K562 (cell line): ENCODE results near the gene CBFA2T3. TPM values are rescaled to one million over a fixed set of nuclear protein-coding genes. Genes with fewer than 3 reads are reported as not detected.

Experiments used
- HIVEP1 ChIP-seq: fragments of 250-450 bp; sonication (Bioruptor Pico); IDR thresholded peaks from 2 replicates; pipeline ENCODE4 v1.4.0; 2020; ENCODE audit warnings: mild to moderate bottlenecking
- KDM2B ChIP-seq: fragments of 250-450 bp; sonication (Bioruptor Pico); IDR thresholded peaks from 2 replicates; pipeline ENCODE4 v1.8.0; 2021; ENCODE audit warnings: mild to moderate bottlenecking, moderate library complexity
- MYNN ChIP-seq, 2 experiments: sonication (generic); formaldehyde crosslinking in 1 of 2; IDR thresholded peaks; 2 replicates each; pipeline versions ENCODE4 v1.5.0 to v1.6.1; 2016 to 2020; ENCODE audit warnings: antibody characterized with exemption in 1 of 2, missing genetic modification reagents in 1 of 2
- NR3C1 ChIP-seq: sonication (generic); formaldehyde crosslinking; IDR thresholded peaks from 2 replicates; pipeline ENCODE4 v1.8.1; 2022; ENCODE audit warnings: missing genetic modification reagents
- PRPF4 ChIP-seq: fragments of 200-400 bp; formaldehyde crosslinking; IDR thresholded peaks from one replicate; pipeline ENCODE4 v1.6.1; 2017; ENCODE audit warnings: low read length, low read depth, mild to moderate bottlenecking; ENCODE audit not compliant: insufficient read depth, poor library complexity, severe bottlenecking
- TEAD1 ChIP-seq, 2 experiments: fragments of 450-650 bp in 1 of 2; sonication (generic) in 1 of 2; formaldehyde crosslinking; IDR thresholded peaks; 2 replicates each; pipeline versions ENCODE4 v1.4.0 to v1.8.0; 2020 to 2022; ENCODE audit warnings: mild to moderate bottlenecking in 2 of 2, missing genetic modification reagents in 1 of 2
- ZBTB8A ChIP-seq: fragments of 450-650 bp; IDR thresholded peaks from 2 replicates; pipeline ENCODE4 v1.6.1; 2018; ENCODE audit warnings: mild to moderate bottlenecking, moderate library complexity; ENCODE audit not compliant: partially characterized antibody
- ZNF174 ChIP-seq: fragments of 250-450 bp; sonication (Bioruptor Pico); IDR thresholded peaks from 2 replicates; pipeline ENCODE4 v1.4.0; 2020; ENCODE audit warnings: mild to moderate bottlenecking
- ZNF584 ChIP-seq: fragments of 200-800 bp; sonication (Bioruptor generic); IDR thresholded peaks from 2 replicates; pipeline ENCODE4 v1.6.1; 2016; ENCODE audit warnings: low read depth, mild to moderate bottlenecking, missing genetic modification characterization, missing compliant biosample characterization
- polyA plus RNA-seq, 8 experiments: library from polyadenylated mRNA; depleted of rRNA in 4 of 8; stranded (reverse) in 5 of 8; unstranded in 3 of 8; fragments of >200 nt; fragmentation: Nextera tagmentation in 2 of 8; fragmentation: Illumina TruSeq in 1 of 8; extraction: Ambion mirVana in 2 of 8; extraction: Trizol in 1 of 8; gene quantifications; 2 replicates each; pipeline versions ENCODE4 v1.2.1 to v1.2.3, GENCODE V29; 2011 to 2014; ENCODE audit warnings: inconsistent platforms in 1 of 8, missing spikeins in 1 of 8
- total RNA-seq, 7 experiments: library from RNA; depleted of rRNA in 6 of 7; stranded (reverse); fragments of >200 nt in 6 of 7; fragmentation: Illumina TruSeq in 2 of 7; extraction: Trizol in 2 of 7; gene quantifications; 2 replicates each; pipeline versions ENCODE4 v1.2.1 to v1.2.3, GENCODE V29; 2011 to 2021; ENCODE audit warnings: low replicate concordance in 1 of 7
- TF ChIP-seq, protein P1 (sequence below): fragments of 450-650 bp; IDR thresholded peaks from 2 replicates; pipeline ENCODE4 v1.6.1; 2016; ENCODE audit warnings: mild to moderate bottlenecking, moderate library complexity
- TF ChIP-seq, protein P2 (sequence below): fragments of 450-650 bp; formaldehyde crosslinking; IDR thresholded peaks from 2 replicates; pipeline ENCODE4 v1.4.0; 2022; ENCODE audit warnings: mild to moderate bottlenecking, moderate library complexity
- TF ChIP-seq, protein P3 (sequence below): fragments of 250-450 bp; sonication (Bioruptor Pico); IDR thresholded peaks from 2 replicates; pipeline ENCODE4 v1.4.0; 2020

CBFA2T3 gene
- total and polyA plus RNA-seq, 9 of the 15 experiments (the other 6 are each of a cell fraction or from before 2014, with no cell fraction given) = 2.3 to 145 (median 6.7) TPM

DNA sequence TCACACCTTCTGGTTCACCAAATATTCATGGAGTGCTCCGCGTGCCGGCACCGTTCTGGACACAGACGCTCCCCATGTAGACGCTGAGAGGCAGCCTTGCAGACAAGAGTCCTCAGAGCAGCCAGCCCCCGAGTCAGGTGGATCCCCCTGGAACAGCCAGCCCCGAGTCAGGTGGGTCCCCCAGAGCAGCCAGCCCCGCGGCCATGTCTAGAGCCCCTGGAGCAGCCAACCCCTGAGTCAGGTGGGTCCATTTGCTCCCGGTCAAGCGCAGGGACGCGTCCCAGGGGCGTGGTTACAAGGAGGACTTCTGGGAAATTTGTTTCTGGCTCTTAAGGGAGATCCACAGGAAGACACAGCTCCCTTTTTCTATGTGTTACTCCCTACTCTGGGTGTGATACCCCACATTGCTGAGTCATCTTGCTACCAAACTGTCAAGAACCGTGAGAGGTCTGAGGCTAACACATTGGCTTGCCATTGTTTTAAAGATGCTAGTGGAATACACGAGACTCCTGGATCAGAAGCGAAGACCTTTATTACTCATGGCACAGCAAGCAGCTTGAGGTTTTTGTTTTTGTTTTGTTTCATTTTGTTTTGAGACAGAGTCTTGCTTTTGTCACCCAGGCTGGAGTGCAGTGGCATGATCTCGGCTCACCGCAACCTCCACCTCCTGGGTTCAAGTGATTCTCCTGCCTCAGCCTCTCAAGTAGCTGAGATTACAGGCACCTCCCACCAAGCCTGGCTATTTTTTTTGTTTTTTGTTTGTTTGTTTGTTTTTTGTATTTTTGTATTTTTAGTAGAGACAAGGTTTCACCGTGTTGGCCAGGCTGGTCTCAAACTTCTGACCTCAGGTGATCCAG lies 43.3 kb upstream of the CBFA2T3 start (continued):
- TF ChIP-seq HIVEP1 (CRISPR knock-in tag) (no peak), NR3C1 (CRISPR knock-in tag) (no peak), MYNN (IDR thresholded peaks at IDR 0.05) (0 out of 2 replicates have a peak, but pooled peaks have one; percentile 8), MYNN (CRISPR knock-in tag; IDR thresholded peaks at IDR 0.05) (no peak), ZNF174 (CRISPR knock-in tag) (no peak), KDM2B (CRISPR knock-in tag) (no peak), PRPF4 (no peak), TEAD1 (CRISPR knock-in tag; IDR thresholded peaks at IDR 0.05) (no peak), ZNF584 (CRISPR knock-in tag) (no peak), ZBTB8A (no peak)
- TF ChIP-seq, protein P1, sequence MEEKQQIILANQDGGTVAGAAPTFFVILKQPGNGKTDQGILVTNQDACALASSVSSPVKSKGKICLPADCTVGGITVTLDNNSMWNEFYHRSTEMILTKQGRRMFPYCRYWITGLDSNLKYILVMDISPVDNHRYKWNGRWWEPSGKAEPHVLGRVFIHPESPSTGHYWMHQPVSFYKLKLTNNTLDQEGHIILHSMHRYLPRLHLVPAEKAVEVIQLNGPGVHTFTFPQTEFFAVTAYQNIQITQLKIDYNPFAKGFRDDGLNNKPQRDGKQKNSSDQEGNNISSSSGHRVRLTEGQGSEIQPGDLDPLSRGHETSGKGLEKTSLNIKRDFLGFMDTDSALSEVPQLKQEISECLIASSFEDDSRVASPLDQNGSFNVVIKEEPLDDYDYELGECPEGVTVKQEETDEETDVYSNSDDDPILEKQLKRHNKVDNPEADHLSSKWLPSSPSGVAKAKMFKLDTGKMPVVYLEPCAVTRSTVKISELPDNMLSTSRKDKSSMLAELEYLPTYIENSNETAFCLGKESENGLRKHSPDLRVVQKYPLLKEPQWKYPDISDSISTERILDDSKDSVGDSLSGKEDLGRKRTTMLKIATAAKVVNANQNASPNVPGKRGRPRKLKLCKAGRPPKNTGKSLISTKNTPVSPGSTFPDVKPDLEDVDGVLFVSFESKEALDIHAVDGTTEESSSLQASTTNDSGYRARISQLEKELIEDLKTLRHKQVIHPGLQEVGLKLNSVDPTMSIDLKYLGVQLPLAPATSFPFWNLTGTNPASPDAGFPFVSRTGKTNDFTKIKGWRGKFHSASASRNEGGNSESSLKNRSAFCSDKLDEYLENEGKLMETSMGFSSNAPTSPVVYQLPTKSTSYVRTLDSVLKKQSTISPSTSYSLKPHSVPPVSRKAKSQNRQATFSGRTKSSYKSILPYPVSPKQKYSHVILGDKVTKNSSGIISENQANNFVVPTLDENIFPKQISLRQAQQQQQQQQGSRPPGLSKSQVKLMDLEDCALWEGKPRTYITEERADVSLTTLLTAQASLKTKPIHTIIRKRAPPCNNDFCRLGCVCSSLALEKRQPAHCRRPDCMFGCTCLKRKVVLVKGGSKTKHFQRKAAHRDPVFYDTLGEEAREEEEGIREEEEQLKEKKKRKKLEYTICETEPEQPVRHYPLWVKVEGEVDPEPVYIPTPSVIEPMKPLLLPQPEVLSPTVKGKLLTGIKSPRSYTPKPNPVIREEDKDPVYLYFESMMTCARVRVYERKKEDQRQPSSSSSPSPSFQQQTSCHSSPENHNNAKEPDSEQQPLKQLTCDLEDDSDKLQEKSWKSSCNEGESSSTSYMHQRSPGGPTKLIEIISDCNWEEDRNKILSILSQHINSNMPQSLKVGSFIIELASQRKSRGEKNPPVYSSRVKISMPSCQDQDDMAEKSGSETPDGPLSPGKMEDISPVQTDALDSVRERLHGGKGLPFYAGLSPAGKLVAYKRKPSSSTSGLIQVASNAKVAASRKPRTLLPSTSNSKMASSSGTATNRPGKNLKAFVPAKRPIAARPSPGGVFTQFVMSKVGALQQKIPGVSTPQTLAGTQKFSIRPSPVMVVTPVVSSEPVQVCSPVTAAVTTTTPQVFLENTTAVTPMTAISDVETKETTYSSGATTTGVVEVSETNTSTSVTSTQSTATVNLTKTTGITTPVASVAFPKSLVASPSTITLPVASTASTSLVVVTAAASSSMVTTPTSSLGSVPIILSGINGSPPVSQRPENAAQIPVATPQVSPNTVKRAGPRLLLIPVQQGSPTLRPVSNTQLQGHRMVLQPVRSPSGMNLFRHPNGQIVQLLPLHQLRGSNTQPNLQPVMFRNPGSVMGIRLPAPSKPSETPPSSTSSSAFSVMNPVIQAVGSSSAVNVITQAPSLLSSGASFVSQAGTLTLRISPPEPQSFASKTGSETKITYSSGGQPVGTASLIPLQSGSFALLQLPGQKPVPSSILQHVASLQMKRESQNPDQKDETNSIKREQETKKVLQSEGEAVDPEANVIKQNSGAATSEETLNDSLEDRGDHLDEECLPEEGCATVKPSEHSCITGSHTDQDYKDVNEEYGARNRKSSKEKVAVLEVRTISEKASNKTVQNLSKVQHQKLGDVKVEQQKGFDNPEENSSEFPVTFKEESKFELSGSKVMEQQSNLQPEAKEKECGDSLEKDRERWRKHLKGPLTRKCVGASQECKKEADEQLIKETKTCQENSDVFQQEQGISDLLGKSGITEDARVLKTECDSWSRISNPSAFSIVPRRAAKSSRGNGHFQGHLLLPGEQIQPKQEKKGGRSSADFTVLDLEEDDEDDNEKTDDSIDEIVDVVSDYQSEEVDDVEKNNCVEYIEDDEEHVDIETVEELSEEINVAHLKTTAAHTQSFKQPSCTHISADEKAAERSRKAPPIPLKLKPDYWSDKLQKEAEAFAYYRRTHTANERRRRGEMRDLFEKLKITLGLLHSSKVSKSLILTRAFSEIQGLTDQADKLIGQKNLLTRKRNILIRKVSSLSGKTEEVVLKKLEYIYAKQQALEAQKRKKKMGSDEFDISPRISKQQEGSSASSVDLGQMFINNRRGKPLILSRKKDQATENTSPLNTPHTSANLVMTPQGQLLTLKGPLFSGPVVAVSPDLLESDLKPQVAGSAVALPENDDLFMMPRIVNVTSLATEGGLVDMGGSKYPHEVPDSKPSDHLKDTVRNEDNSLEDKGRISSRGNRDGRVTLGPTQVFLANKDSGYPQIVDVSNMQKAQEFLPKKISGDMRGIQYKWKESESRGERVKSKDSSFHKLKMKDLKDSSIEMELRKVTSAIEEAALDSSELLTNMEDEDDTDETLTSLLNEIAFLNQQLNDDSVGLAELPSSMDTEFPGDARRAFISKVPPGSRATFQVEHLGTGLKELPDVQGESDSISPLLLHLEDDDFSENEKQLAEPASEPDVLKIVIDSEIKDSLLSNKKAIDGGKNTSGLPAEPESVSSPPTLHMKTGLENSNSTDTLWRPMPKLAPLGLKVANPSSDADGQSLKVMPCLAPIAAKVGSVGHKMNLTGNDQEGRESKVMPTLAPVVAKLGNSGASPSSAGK = peak; percentile 96
- TF ChIP-seq, protein P2, sequence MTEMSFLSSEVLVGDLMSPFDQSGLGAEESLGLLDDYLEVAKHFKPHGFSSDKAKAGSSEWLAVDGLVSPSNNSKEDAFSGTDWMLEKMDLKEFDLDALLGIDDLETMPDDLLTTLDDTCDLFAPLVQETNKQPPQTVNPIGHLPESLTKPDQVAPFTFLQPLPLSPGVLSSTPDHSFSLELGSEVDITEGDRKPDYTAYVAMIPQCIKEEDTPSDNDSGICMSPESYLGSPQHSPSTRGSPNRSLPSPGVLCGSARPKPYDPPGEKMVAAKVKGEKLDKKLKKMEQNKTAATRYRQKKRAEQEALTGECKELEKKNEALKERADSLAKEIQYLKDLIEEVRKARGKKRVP (CRISPR knock-in tag) = peak; percentile 56; the same call in 1 of the 2 replicates
- TF ChIP-seq, protein P3, sequence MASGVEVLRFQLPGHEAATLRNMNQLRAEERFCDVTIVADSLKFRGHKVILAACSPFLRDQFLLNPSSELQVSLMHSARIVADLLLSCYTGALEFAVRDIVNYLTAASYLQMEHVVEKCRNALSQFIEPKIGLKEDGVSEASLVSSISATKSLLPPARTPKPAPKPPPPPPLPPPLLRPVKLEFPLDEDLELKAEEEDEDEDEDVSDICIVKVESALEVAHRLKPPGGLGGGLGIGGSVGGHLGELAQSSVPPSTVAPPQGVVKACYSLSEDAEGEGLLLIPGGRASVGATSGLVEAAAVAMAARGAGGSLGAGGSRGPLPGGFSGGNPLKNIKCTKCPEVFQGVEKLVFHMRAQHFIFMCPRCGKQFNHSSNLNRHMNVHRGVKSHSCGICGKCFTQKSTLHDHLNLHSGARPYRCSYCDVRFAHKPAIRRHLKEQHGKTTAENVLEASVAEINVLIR (CRISPR knock-in tag) = no peak
